ENCODE data around the gene MOB3B.

GRCh38 chr9:27440888-27441740 lies 88.5 kb downstream of the MOB3B start:
- TF ChIP-seq CTCF (IDR thresholded peaks at IDR 0.05) = no peak
- TF ChIP-seq EZH2 (IDR thresholded peaks at IDR 0.05) = no peak
- TF ChIP-seq EZH2phosphoT487 (IDR thresholded peaks at IDR 0.05) = no peak
